Activated CD4-positive, alpha-beta T cell treated with anti-CD3 and anti-CD28 coated beads for 1 hour (primary cell): Measurements from ENCODE around the gene ZCCHC2.

Experiments used
- DNase-seq: peaks from one replicate; pipeline ENCODE4 v3.0.0-alpha.2; 2020

Gene ZCCHC2

DNA sequence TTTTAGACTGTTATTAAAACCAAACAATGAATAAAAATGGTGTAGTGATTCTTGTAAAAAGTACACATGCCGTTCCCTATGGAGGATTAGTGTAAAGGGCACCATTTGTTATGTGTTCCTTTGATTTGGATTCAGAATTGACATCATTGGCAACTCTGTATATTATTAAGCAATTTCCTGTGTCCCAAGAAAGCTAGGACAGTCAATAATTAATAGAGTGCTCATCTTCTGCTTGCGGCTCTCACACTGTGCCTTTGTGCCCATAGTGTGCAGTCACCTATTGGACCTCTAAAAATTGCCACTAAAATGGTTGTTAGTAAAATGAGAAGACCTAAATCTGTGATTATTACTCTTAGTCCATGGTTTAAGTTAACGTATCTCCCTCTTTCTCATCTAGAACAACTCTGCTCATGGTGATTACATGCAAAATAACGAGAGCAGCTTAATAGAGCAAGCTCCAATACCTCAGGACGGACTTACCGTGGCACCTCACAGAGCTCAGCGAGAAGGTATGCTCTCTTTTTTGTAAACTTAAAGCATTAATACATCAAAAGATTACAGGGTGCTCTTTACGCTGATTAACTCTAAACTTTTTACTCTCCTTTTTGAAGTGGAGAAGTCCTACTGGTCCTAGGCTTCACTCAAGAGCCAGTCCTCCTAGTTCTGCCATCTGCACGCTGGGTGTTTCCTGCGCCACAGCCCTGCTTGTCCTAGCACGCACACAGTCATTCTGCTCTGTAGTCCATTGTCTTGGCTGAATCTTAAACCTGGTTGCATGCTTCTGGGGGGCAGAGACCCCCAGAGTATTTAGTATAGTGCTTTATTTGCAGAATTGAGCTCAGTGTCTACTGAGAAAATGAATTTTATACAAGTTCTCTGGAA is 16.7 kb downstream of the ZCCHC2 start:
- no peak for DNase-seq

DNA sequence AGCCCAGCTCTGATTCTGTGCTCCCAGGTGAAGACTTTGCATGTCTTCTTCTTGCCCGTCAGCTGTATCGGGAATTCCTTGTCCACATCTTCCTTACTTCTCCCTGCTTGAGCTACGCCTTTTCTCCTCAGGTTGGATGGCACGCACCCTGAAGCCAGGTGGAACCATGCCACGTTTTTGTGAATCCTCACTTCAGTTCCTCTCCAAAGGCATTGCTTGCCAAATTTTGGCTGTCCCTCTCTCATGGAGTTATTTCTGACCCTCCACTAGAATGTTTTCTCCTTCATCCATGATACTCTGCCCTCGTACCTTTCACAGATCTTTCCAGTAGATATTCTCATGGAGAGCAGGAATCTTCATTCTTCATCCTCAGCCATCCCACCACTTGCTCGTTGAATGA is 20.2 kb downstream of the ZCCHC2 start:
- no peak for DNase-seq

DNA sequence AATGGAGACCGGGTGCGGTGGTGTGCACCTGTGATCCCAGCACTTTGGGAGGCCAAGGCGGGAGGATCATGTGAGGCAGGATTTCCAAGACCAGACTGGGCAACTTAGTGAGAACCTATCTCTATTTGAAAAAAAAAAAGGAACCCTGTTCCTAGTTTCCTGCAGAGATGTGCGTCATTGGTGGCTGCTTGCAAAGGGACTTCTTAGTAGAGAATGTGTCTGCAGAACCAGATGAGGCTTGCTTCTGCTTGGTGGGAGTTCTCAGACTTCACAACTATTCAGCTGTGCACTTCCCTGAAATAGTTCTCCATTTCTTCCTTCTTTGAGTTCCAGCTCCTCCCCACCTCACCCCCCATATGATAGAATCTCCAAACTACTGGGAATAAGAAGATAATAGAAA is 22.3 kb downstream of the ZCCHC2 start:
- DNase-seq = no peak

DNA sequence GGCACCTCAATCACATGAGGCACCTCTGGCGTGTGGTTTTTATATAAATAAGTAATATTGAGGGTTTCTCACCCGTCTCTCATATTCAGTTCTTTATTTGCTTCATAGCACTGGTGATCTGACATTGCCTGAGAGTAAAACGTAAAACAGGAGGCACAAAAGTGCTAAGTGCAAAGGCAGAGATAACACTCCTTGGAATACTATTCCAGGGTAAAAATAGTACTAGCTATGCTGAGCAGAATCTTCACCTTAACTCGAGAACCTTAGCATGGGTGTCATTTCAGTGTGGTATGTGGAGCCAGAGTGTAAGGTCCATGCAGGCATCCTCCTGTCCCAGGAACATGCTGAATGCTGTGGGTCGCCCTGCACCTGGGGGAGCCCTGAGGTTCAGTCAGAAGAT is 26.9 kb downstream of the ZCCHC2 start:
- DNase-seq = no peak

DNA sequence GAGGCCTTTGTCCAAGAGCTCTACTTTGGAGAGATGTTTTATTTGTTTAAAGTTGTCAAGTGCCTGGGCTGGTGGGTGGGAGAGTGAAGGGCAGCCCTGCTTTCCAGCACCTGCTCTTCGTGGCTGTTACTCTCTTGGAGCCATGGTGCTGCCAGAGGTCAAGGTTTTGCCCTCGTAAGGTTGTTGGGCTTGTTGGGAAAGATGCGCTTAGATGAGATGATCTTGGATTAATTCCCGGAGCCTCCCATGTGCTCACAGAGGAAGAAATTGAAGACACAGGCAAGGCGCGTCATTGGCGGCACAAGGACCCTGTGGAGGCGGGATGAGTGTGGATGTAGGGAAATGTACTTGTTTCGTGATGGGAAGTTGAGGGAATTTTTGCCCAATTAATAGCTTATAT is 27.9 kb downstream of the ZCCHC2 start:
- no peak for DNase-seq

DNA sequence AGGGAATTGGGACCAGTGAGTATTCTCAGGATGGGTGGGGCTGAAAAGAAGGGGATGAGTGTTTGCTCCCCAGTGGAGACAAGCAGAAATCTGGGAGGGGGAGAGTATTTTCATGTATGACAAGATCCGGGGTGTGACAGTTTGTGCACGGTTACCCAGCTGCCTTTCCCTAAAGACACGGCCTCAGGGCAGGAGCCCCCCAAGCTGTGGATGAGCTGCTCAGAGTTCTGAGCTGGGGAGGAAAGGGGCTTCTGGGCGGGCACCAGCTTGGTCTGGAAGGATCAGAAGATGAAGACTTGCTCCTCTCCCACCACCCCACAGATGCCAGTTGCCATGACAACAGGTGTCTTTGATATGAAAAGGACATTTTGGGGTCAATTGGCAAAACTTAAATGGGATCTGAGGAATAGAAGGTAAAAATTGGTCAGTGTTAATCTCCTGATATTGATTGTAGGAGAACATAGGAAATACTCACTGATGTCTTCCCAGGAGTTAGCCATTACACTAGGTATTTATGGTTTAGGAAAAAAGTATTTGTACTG is 29.2 kb downstream of the ZCCHC2 start:
- DNase-seq = no peak

DNA sequence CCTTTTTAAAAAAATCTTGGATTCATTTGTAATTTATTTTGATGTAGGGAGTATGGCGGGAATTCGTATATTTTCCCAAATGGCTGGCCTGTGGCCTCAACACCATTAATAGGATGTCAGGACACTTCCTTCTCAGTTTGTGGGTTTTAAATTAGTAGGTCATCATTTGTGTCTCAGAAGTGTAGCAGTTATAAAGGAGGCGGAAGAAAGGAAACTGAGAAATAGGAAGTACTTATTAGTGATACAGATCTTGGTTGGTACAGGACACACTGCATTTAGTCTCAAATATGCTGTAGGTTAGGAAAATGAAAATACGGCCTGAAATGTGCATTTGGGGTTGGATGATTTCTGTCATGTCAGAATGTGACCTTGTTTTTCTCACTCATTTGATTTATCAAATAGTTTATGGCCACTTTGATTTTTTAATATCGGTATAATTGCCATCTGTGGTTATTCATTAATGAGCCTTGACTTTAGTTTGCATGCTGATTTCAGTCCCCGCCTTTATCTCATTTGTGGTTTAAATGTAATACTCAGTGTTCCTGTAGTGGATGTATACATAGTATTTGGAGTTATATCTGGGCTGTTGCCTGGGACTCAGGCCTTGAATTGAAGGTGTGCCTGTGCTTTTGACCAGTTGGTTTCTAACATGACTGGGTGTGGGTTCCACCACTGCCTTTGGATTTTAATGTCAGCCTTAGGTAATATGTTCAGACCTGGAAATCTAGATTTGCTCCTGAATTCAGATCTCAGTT is 31.4 kb downstream of the ZCCHC2 start:
- no peak for DNase-seq

DNA sequence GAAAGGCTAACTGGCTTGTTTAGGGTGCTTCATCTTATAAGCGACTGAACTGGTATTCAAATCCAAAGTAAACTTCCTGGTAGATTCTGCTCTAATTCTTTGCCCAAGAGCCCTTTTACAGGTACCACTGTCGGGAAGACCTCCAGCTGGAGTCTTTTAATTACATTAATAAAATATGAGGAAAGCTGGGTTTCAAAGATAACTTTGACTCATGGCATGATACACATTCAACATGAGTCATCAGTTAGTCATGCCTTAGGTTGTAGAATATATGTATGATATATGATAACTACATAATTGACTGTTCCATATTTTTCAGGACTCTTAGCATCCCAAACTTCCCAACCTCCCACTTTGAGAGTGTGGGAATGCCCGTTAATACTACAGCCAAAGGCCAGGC is 32.3 kb downstream of the ZCCHC2 start:
- no peak for DNase-seq

DNA sequence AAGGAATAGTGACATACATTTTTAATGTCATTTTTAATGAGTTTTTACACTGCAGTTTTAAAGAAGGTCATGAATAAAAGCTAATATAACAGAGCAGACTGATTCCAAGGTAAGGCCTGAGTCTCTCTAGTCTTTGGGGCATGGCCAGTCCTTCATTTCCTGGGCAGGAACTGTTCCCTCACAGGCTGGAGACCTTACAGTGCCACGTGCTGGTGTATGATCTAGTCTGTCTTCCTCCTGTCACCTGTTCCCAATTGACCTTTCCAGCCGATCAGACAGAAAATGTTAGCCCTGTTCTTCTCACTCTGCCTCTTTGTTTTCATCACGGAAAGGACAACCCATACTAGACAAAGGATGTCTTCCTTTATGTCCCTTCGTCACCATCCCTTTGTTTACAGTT is 33.6 kb downstream of the ZCCHC2 start:
- DNase-seq = no peak

DNA sequence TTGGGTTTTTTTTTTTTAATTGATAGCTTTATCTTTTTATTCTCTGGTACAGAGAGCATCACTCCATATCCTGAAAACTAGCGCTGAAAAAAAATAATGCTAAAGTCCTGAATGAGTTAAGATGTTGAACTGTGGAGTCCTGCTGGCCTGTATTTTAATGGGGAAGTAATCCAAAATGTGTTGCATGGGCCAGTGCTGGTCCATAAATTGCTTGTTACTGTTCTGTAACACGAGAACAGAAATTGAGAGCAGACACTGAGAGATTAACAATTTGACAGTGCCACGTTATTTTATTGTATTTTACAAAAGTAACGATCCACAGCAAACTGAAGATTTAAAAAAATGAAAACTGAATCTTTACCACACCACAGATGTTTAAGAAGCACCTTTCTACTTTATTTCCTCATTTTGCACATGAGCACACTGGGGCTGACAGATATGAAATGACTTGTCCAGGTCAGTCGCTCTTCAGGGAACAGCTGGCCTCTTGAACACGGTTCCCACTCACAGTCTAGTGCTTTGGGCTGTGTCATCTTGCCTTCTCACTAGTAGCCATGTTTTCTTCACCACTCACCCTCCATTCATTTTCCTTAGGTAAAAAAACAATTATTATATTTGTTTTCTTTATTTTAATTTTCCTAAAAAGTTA is 35.3 kb downstream of the ZCCHC2 start:
- no peak for DNase-seq

DNA sequence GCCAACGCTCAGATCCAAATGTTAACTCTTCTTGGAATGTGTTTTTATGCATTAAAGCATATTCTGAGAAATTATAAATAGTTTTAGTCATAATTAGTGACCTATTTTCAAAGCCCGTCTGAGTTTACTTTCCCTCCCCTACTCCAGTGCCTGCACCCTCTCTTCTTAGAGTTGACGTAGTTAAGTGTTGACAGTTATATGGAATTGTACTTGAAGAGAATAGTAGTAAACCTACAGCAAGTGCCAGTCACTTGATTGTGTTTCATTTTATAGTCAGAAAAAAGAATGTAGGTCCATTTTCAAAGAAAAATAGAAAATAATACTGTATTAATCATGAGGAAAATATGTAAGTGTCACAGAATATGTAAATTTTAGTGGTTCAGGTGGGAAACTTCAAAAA is 41.2 kb downstream of the ZCCHC2 start:
- DNase-seq = no peak

DNA sequence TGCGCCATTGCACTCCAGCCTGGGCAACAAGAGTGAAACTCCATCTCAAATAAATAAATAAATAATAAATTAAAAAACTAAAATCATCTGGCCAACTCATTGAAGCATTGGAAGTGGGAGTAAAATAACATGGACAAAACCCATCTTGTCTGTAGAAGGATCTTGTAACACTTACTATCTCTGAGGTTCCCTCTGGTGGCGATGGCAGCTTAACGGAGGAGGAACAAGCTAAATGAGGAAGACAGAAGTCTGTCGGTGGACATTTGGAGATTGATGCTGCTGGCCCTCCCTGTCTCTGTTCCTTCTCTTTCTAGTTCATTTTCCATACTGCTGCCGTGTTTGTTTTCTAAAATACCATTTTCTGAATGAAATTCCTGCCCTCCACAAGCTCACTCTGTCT is 43.4 kb downstream of the ZCCHC2 start:
- DNase-seq = no peak

DNA sequence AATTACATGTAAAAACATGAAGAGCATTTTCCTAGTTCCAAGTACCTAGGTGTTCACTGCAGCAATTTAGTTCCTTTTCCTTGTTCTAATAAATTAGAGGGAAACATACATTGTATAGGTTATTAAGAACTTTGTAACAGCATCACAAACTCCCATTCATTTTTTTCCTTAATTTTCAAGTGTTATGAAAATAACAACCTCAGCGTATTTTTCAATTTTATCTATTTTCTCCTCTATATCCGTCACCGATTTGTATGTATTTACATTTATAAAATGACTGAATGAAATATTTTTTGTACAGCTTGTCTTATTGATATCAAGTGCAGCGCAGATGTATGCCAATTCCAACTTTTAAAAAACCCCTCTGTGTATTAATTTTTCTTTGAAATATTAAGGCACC is 44.0 kb downstream of the ZCCHC2 start:
- DNase-seq = no peak

DNA sequence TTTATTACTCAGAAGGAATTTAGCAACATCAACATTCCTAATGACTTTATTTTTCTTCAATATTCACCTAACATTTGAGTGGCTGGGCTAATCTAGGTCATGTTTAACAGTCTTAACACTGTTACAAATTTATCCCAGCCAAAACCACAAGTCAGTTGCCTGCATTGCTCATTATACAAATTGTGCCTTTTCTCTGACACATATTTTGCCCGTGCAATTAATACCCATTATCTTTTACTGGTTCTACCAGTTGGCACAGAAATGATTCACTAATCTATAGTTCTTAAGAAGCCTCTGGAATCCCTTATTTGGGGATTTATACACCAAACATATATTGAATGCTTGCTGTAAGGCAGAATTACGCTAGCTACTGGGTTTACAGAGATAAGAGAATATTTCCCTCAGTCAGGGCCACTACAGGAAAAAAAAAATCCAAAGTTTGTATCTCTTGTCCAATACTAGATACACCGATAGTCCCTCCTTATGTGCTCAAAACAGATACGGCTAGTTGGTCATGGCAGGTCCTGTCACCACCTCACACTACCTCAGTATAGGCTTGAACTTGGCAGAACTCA is 46.3 kb downstream of the ZCCHC2 start:
- no peak for DNase-seq

DNA sequence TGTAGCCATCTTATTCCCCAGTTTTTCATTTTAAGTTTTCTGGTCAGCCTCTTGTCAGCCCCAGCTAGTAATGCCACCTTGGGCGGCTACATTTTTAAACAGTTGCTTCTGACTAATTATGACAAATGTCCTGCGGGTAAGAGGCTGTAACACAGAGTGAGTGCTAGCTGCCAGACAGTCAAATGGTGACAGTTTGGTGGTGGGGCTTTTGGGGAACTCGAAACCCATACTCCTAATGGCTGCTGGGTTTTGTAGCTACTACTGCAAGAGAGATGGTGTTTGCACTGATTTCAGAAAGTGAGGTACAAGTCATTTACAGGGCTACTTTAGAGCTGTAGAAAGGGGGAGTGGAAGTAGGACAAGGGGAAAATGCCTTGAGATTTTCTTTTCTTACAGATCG is 48.2 kb downstream of the ZCCHC2 start:
- DNase-seq = no peak

DNA sequence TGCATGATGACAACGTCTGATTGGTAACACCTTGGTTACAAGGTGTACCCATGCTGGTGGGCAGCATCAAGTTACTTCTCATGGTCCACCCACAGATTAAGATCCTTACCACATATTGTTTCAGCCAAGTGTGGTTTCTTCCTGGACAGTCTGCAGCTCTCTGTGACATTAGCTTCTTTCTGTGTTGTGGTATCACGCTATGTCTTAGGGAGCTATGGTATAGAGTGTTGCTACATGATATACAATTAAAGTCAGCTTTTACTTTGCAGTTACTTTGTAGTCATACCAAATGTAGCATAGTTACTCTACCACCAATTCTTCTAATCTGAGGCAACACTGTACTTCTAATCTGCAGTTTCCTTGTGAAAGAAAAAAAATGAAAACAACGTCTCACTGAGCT is 48.8 kb downstream of the ZCCHC2 start:
- DNase-seq = no peak

DNA sequence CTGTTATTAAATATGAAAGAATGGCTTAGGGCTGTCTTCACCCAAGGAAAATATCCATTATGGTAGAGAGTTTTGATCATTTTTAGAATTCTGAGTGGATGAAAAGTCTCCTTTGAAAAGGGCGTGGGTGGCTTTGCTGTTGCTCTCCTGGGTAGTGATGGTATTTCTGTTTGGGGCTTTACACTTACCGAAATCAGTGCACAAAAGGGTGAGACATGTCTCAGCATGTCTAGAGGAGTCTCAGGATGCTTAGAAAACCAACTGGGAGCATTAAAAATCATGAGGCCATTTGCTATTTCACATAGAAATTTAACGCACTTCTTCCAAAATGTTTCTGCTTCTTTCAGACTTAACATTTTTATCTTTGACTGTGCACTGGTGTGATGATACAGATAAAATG is 49.6 kb downstream of the ZCCHC2 start:
- DNase-seq = no peak

DNA sequence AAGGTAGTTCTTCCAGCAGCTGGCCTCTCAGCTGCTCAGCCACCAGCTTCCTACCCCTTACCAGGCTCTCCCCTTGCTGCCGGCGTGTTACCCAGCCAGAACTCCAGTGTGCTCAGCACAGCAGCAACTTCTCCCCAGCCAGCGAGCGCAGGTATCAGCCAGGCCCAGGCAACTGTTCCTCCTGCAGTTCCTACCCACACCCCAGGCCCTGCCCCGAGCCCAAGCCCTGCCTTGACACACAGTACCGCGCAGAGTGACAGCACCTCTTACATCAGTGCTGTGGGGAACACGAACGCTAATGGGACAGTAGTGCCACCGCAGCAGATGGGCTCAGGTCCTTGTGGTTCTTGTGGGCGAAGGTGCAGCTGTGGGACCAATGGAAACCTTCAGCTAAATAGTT is 52.0 kb downstream of the ZCCHC2 start:
- DNase-seq = no peak

DNA sequence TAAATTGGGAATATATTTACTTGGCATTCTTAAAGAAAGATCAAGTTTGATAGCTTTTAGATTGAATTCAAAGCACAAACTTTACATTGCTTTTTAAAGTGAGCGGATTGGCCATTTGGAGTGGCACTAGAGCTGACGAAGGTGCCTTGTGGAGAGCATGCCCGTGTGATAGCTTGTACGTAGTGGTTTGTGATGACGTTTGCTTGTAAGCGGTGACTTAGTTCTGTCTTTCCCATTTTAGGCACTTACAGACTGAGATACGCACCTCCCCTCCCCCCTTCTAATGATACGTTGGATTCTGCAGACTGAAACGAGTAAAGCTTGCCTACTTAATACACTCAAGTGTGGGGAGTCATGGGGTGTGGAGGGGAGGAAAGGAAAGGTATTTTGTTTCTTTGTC is 53.4 kb downstream of the ZCCHC2 start:
- DNase-seq = no peak

DNA sequence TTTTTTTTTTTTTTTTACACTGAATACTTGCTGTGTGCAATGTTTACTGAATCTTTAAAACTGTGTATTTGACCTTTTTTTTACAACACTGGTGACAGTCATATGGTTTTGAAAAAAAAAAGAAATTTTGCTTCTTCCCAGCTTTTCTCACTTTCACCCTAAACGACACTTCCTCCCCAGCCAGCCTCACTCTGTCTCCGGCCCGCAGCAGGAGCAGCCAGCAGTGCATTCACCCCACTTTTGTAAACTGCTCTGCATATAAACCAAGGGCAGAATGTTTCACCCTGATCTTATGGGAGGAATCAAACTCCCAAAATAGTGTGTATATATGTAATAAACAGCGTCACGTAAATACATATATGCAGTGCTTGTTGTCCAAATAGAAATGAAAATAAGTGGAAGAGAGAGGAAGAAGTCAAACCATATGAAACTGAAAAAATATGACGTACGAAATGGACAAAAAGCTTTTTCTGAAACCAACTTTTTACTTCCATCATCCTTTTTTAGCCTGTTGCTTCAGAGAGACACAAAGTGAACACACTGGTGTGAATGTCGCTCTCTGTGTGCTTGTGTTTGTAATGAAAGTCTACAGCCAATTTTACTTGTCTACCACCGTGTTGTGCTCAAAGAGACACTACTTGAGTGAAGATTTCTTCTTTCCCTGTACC is 54.2 kb downstream of the ZCCHC2 start:
- no peak for DNase-seq

DNA sequence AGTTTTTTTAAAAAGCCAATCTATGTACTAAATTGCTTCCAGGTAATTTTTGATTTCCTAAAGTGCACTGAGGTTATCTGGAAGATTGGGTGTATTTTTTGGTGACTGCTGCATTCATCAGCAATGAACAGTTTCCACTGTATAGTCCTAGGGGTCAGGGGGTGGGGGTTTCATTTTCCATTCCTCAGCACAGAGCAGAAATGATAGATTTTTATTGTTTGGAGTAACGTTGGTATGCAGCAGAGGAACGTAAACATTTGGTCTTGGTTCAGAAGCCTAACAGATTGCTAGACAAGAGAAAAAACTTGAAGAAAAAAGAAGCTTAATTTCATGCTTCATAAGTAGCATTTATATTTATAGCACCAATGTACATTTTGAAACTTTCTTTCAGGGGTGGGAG is 54.9 kb downstream of the ZCCHC2 start:
- no peak for DNase-seq

DNA sequence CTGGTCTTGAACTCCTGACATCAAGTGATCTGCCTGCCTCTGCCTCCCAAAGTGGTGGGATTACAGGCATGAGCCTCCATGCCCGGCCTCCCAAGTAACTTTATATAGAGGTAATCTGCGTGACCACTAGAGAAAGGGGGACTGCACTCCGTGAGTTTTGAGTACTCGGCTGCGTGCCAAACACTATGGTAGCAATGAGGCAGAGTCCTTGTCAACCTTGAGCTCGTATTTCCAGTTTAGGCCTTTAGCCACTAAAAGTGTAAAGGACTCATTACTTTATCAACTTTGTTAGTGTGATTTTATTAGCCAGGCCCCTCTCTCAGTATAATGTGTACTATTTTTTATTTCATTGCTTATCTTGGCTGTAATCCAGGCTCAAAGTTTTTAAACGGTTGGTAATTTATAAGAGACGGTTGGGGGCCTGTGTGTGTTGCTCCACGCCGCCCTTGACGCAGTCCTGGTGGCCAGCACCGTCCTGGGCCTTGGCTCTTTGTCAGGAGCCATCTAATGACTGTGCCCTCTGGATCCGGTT is 56.2 kb downstream of the ZCCHC2 start:
- no peak for DNase-seq
